A673 (cell line): Measurements from ENCODE around the gene APOOL.

ENCODE experiments used
- EZH2 ChIP-seq: fragments of 200-600 bp; sonication (generic); IDR thresholded peaks from 2 replicates; pipeline ENCODE4 v1.6.1; 2017; ENCODE audit warnings: borderline replicate concordance, low read depth, mild to moderate bottlenecking, mixed read lengths, antibody characterized with exemption, low read length; ENCODE audit not compliant: poor library complexity, severe bottlenecking
- TF ChIP-seq, protein P1 (sequence below): fragments of 300-800, 200-600 bp; sonication (generic); conservative IDR thresholded peaks from 2 replicates; pipeline ENCODE4 v1.5.1; 2017; ENCODE audit warnings: low read depth, mild to moderate bottlenecking, antibody characterized with exemption, low read length, moderate library complexity, mixed read lengths

DNA sequence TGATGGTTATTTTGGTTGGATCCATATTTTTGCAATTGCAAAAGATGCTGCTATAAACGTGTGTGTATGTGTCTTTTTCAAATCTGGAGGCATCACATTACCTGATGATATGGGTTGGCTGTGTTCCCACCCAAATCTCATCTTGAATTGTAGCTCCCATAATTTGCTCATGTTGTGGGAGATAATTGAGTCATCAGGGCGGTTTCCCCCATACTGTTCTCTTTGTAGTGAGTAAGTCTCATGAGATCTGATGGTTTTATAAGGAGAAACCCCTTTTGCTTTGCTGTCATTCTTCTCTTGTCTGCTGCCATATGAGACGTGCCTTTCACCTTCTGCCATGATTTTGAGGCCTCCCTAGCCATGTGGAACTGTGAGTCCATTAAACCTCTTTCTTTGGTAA, 33.4 kb downstream of the APOOL start:
- TF ChIP-seq, protein P1, sequence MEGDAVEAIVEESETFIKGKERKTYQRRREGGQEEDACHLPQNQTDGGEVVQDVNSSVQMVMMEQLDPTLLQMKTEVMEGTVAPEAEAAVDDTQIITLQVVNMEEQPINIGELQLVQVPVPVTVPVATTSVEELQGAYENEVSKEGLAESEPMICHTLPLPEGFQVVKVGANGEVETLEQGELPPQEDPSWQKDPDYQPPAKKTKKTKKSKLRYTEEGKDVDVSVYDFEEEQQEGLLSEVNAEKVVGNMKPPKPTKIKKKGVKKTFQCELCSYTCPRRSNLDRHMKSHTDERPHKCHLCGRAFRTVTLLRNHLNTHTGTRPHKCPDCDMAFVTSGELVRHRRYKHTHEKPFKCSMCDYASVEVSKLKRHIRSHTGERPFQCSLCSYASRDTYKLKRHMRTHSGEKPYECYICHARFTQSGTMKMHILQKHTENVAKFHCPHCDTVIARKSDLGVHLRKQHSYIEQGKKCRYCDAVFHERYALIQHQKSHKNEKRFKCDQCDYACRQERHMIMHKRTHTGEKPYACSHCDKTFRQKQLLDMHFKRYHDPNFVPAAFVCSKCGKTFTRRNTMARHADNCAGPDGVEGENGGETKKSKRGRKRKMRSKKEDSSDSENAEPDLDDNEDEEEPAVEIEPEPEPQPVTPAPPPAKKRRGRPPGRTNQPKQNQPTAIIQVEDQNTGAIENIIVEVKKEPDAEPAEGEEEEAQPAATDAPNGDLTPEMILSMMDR: no peak
- TF ChIP-seq EZH2: no peak
